IPS-18c (cell line): ENCODE measurements around the gene BRF1.

Experiments used
- H3K4me3 ChIP-seq: 2 replicates; pipeline ENCODE4 v1.7.0; 2013; ENCODE audit warnings: low read depth, mild to moderate bottlenecking, low read length, moderate library complexity; ENCODE audit not compliant: insufficient read depth
- H3K9me3 ChIP-seq: one replicate; pipeline ENCODE4 v1.6.1; 2013; ENCODE audit warnings: mild to moderate bottlenecking, low read length, moderate library complexity; ENCODE audit not compliant: control insufficient read depth, insufficient read depth

Gene BRF1

GRCh38 chr14:105229099-105229655 is 71.6 kb downstream of the BRF1 start:
- Histone ChIP-seq H3K9me3 (peaks cover 4% of the 10 kb centered on the region), H3K4me3 (no peak overlapping the region)

GRCh38 chr14:105228562-105228961 is 72.2 kb downstream of the BRF1 start:
- Histone ChIP-seq H3K4me3 (no peak overlapping the region), H3K9me3 (peaks cover 4% of the 10 kb centered on the region)

GRCh38 chr14:105227346-105227745 is 73.5 kb downstream of the BRF1 start:
- Histone ChIP-seq H3K4me3 (no peak overlapping the region), H3K9me3 (peaks cover 4% of the 10 kb centered on the region)

- peaks cover 2% of the 10 kb centered on the region for H3K9me3 ChIP-seq
- no peak overlapping the region for H3K4me3 ChIP-seq
Observed at GRCh38 chr14:105226198-105226597, 74.6 kb downstream of the BRF1 start.

GRCh38 chr14:105224845-105225570 is 75.8 kb downstream of the BRF1 start:
- no peak overlapping the region for H3K4me3 ChIP-seq

GRCh38 chr14:105223770-105224544 is 76.8 kb downstream of the BRF1 start:
- H3K4me3 ChIP-seq, result no peak overlapping the region

More at GRCh38 chr14:105224845-105225570, 75.8 kb downstream of the BRF1 start:
- no peaks in the 10 kb centered on the region for H3K9me3 ChIP-seq

GRCh38 chr14:105223260-105223659 is 77.5 kb downstream of the BRF1 start:
- Histone ChIP-seq H3K9me3 (no peaks in the 10 kb centered on the region), H3K4me3 (no peak overlapping the region)

More at GRCh38 chr14:105223770-105224544, 76.8 kb downstream of the BRF1 start:
- H3K9me3 ChIP-seq, result no peaks in the 10 kb centered on the region

- Histone ChIP-seq H3K9me3 (no peaks in the 10 kb centered on the region), H3K4me3 (no peak overlapping the region)
Observed at GRCh38 chr14:105221598-105222178, 79.1 kb downstream of the BRF1 start.

GRCh38 chr14:105220699-105221597 is 79.9 kb downstream of the BRF1 start:
- H3K9me3 ChIP-seq, result no peaks in the 10 kb centered on the region

GRCh38 chr14:105219753-105220152 is 81.0 kb downstream of the BRF1 start:
- H3K9me3 ChIP-seq, result no peaks in the 10 kb centered on the region
- no peak overlapping the region for H3K4me3 ChIP-seq

More at GRCh38 chr14:105220699-105221597, 79.9 kb downstream of the BRF1 start:
- H3K4me3 ChIP-seq, result no peak overlapping the region

- Histone ChIP-seq H3K9me3 (no peaks in the 10 kb centered on the region), H3K4me3 (no peak overlapping the region)
Observed at GRCh38 chr14:105219043-105219612, 81.7 kb downstream of the BRF1 start.

GRCh38 chr14:105218611-105219010 is 82.2 kb downstream of the BRF1 start:
- Histone ChIP-seq H3K9me3 (no peaks in the 10 kb centered on the region), H3K4me3 (no peak overlapping the region)

GRCh38 chr14:105217774-105218173 is 83.0 kb downstream of the BRF1 start:
- Histone ChIP-seq H3K9me3 (no peaks in the 10 kb centered on the region), H3K4me3 (no peak overlapping the region)

GRCh38 chr14:105216490-105217247 is 84.1 kb downstream of the BRF1 start:
- Histone ChIP-seq H3K9me3 (no peaks in the 10 kb centered on the region), H3K4me3 (no peak overlapping the region; the same call in 1 of the 2 replicates)

- no peaks in the 10 kb centered on the region for H3K9me3 ChIP-seq
- no peak overlapping the region for H3K4me3 ChIP-seq
Observed at GRCh38 chr14:105215602-105216001, 85.2 kb downstream of the BRF1 start.
